GM12875 (cell line): Measurements from ENCODE around the gene PACSIN2.

Experiments
- H3K4me3 ChIP-seq: one replicate; pipeline ENCODE4 v1.5.1; 2011; ENCODE audit warnings: low read depth, low read length, control low read depth
- CTCF ChIP-seq: IDR thresholded peaks from 2 replicates; pipeline ENCODE4 v1.5.1; 2011; ENCODE audit warnings: low read depth, mild to moderate bottlenecking, control low read depth, inconsistent platforms, low read length, moderate library complexity, borderline replicate concordance; ENCODE audit not compliant: insufficient read depth

PACSIN2 gene

GRCh38 chr22:42837556-42837955 lies 177.4 kb downstream of the PACSIN2 start:
- no peak for TF ChIP-seq CTCF
- no peak overlapping the region for H3K4me3 ChIP-seq

GRCh38 chr22:42836026-42836425 lies 178.9 kb downstream of the PACSIN2 start:
- H3K4me3 ChIP-seq: no peak overlapping the region
- TF ChIP-seq CTCF: no peak

DNA sequence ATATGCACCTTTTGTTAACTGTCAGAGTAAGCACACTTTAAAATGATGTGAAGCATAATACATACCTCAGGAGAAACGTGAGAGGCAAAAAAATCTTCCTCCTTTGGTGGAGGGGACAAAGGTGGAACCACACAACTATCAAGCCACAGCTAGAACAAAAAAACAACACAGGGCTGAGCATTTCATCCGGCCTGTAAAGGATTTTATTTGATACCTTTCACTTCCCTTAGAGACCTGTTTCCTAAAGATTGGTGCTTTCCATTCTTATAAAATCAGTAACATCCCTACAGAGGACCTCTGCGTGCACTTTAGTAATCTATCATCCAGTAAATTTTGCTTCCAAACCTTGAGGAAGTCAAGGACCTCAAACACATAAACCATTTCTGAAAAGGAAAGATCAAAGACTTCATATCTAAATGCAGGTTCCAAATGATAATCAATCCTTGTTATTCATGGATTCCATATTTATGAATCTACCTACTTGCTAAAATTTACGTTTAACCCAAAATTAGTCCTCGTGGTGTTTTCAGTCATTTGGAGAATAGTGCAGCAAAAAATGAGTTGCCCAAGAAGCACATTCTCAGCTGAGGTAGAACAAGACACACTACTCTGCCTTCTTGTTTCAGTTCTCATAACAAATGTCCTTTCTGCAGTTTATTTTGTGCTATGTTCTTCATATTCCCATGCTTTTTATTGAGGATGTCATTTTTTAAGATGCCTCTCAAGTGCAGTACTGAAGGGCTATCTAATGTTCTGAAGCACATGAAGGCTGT lies 180.6 kb downstream of the PACSIN2 start:
- no peak overlapping the region for H3K4me3 ChIP-seq
- TF ChIP-seq CTCF: no peak

- H3K4me3 ChIP-seq: no peak overlapping the region
- TF ChIP-seq CTCF: no peak
These were observed 181.8 kb downstream of the PACSIN2 start for GRCh38 chr22:42833104-42833503.

DNA sequence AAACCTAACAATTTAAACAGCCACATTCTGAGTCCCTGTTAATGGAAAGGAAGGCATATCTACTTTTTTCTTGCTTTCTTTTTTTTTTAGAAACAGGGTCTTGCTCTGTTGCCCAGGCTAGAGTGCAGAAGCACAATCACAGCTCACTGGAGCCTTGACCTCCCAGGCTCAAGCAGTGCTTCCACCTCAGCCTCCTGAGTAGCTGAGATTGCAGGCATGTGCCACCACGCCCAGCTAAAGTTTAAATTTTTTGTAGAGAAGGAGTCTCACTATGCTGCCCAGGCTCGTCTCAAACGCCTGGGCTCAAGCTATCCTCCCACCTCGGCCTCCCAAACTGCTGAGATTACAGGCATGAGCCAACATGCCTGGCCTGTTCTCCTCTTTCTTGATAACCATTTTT lies 183.2 kb downstream of the PACSIN2 start:
- no peak overlapping the region for H3K4me3 ChIP-seq
- no peak for TF ChIP-seq CTCF

DNA sequence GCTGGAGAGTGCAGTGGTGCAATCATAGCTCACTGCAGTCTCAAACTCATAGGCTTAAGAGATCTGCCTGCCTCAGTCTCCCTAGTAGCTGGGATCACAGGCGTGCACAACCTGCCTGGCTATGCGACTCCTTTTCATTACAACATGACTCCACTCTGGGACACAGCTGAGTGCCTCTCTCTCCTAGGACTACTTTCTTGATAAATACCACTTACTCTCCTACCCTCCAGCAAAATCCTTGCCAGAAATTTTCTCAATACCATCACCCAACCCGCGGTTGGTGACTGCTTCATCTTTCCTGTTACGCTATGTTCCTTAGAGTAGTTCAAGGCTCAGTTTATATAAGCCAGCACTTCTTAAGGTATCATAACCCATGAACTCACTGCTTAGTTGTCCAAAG lies 184.8 kb downstream of the PACSIN2 start:
- H3K4me3 ChIP-seq: no peak overlapping the region
- TF ChIP-seq CTCF: no peak

DNA sequence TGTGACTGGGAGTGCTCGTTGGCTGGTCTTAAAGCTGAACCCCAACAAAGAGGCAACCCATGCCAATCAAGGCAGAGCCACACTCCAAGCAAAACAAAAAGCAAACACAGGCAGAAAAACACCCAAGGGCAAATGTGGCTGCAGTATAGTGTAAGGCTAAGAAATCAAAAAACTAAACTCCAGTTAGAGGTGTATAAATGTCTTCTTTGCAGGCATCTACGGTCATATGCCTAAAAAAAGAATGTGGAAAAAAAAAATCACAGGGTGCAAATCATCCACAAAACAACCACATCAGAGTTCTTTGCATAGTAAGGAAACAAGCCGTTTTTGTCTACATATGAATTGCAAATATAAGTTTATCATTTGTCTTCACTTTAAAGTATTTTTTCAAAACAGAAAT lies 185.6 kb downstream of the PACSIN2 start:
- no peak for TF ChIP-seq CTCF
- H3K4me3 ChIP-seq: no peak overlapping the region
